Osteoblast (primary cell): ENCODE results near the gene TSR3. TPM values are rescaled to one million over a fixed set of nuclear protein-coding genes. Genes with fewer than 3 reads are reported as not detected.

Experiments used
- DNase-seq: peaks from one replicate; pipeline ENCODE4 v3.0.0; 2011; ENCODE audit warnings: low spot score, mixed read lengths; ENCODE audit not compliant: insufficient read length; ENCODE audit errors: missing footprints
- H2AFZ ChIP-seq: 2 replicates; pipeline ENCODE4 v1.6.0; 2011; ENCODE audit warnings: mild to moderate bottlenecking, low read length
- H3K27ac ChIP-seq: 2 replicates; pipeline ENCODE4 v1.5.1; 2011; ENCODE audit warnings: mild to moderate bottlenecking, low read depth, low read length, moderate library complexity
- H3K27me3 ChIP-seq: 2 replicates; pipeline ENCODE4 v1.6.0; 2012; ENCODE audit warnings: mild to moderate bottlenecking, control low read depth, inconsistent platforms, low read length, moderate library complexity; ENCODE audit not compliant: insufficient read depth
- H3K36me3 ChIP-seq: 2 replicates; pipeline ENCODE4 v1.5.1; 2011; ENCODE audit warnings: mild to moderate bottlenecking, low read length, control low read depth, moderate library complexity; ENCODE audit not compliant: insufficient read depth
- H3K4me1 ChIP-seq: 2 replicates; pipeline ENCODE4 v1.5.1; 2011; ENCODE audit warnings: mild to moderate bottlenecking, low read length, control low read depth, moderate library complexity; ENCODE audit not compliant: insufficient read depth
- H3K4me2 ChIP-seq: 2 replicates; pipeline ENCODE4 v1.6.0; 2011; ENCODE audit warnings: mild to moderate bottlenecking, low read length; ENCODE audit not compliant: insufficient read depth
- H3K4me3 ChIP-seq: fragments of 200-600 bp; sonication (generic); 3 replicates; pipeline ENCODE4 v1.5.1; 2012; ENCODE audit warnings: mild to moderate bottlenecking, low read length, inconsistent platforms; ENCODE audit not compliant: insufficient read depth
- H3K79me2 ChIP-seq: 2 replicates; pipeline ENCODE4 v1.6.0; 2012; ENCODE audit warnings: mild to moderate bottlenecking, low read length, control low read depth, inconsistent platforms; ENCODE audit not compliant: insufficient read depth
- H3K9me3 ChIP-seq: 2 replicates; pipeline ENCODE4 v1.5.1; 2011; ENCODE audit warnings: low read depth, low read length, control low read depth
- H4K20me1 ChIP-seq: 2 replicates; pipeline ENCODE4 v1.6.0; 2012; ENCODE audit warnings: mild to moderate bottlenecking, low read length, control low read depth; ENCODE audit not compliant: insufficient read depth
- CTCF ChIP-seq: IDR thresholded peaks from 2 replicates; pipeline ENCODE4 v1.5.1; 2011; ENCODE audit warnings: mild to moderate bottlenecking, low read depth, low read length, moderate library complexity; ENCODE audit errors: extremely low read depth
- total RNA-seq: library from RNA; depleted of rRNA; stranded (reverse); fragments of >200 nt; gene quantifications from 2 replicates; pipeline ENCODE4 v1.2.3, GENCODE V29; 2012

TSR3 gene
- total RNA-seq, 1 donor: 53.6 TPM

- peaks cover 11% of the 10 kb centered on the region for H3K79me2 ChIP-seq
- no peaks in the 10 kb centered on the region for H3K27me3 ChIP-seq
- DNase-seq: no peak
- H3K9me3 ChIP-seq: no peaks in the 10 kb centered on the region
- H3K4me3 ChIP-seq: no peak overlapping the region
- no peak overlapping the region for H3K27ac ChIP-seq
- TF ChIP-seq CTCF: no peak
- H3K4me1 ChIP-seq: no peaks in the 10 kb centered on the region
- peaks cover 36% of the 10 kb centered on the region for H4K20me1 ChIP-seq
- no peak overlapping the region for H2AFZ ChIP-seq
- H3K4me2 ChIP-seq: no peak overlapping the region
- H3K36me3 ChIP-seq: peaks cover 43% of the 10 kb centered on the region
Observed at GRCh38 chr16:1324286-1324826, 27.3 kb downstream of the TSR3 start.

GRCh38 chr16:1323296-1324239 lies 28.1 kb downstream of the TSR3 start:
- Histone ChIP-seq H3K79me2 (peaks cover 19% of the 10 kb centered on the region), H3K9me3 (no peaks in the 10 kb centered on the region), H4K20me1 (peaks cover 40% of the 10 kb centered on the region), H2AFZ (no peak overlapping the region), H3K4me3 (no peak overlapping the region), H3K36me3 (peaks cover 49% of the 10 kb centered on the region), H3K4me1 (no peaks in the 10 kb centered on the region), H3K27ac (no peak overlapping the region), H3K4me2 (no peak overlapping the region), H3K27me3 (no peaks in the 10 kb centered on the region)
- no peak for TF ChIP-seq CTCF
- no peak for DNase-seq

- no peak overlapping the region for H3K4me3 ChIP-seq
- H4K20me1 ChIP-seq: peaks cover 46% of the 10 kb centered on the region
- no peaks in the 10 kb centered on the region for H3K4me1 ChIP-seq
- no peak overlapping the region for H2AFZ ChIP-seq
- peaks cover 61% of the 10 kb centered on the region for H3K36me3 ChIP-seq
- H3K9me3 ChIP-seq: no peaks in the 10 kb centered on the region
- no peaks in the 10 kb centered on the region for H3K27me3 ChIP-seq
- no peak overlapping the region for H3K4me2 ChIP-seq
- no peak for DNase-seq
- TF ChIP-seq CTCF: no peak
- no peak overlapping the region for H3K27ac ChIP-seq
- H3K79me2 ChIP-seq: peaks cover 31% of the 10 kb centered on the region
Observed at GRCh38 chr16:1322407-1322806, 29.3 kb downstream of the TSR3 start.

- H4K20me1 ChIP-seq: peaks cover 56% of the 10 kb centered on the region
- no peaks in the 10 kb centered on the region for H3K27me3 ChIP-seq
- no peak overlapping the region for H3K4me2 ChIP-seq
- no peaks in the 10 kb centered on the region for H3K4me1 ChIP-seq
- H3K79me2 ChIP-seq: peaks cover 47% of the 10 kb centered on the region
- TF ChIP-seq CTCF: no peak
- no peak overlapping the region for H3K27ac ChIP-seq
- H2AFZ ChIP-seq: no peak overlapping the region
- DNase-seq: no peak
- peaks cover 77% of the 10 kb centered on the region for H3K36me3 ChIP-seq
- no peaks in the 10 kb centered on the region for H3K9me3 ChIP-seq
- no peak overlapping the region for H3K4me3 ChIP-seq
Observed at GRCh38 chr16:1320658-1321240, 30.9 kb downstream of the TSR3 start.
